ENCODE results near the gene VTCN1. TPM values are rescaled to one million over a fixed set of nuclear protein-coding genes. Genes with fewer than 3 reads are reported as not detected.

The VTCN1 gene
- total RNA-seq, 1 experiment from 2014 or later, result 0.17 TPM

- DNase-seq (ENCODE audit: low read depth, low spot score) (no peak), ATAC-seq (peak; percentile 24; the same call in 1 of the 2 replicates)
- Histone ChIP-seq H3K9me3 (ENCODE audit: control insufficient read depth in 1 of 2, insufficient read depth in 1 of 2, low read depth in 1 of 2, low read length in 2 of 2) (no peaks in the 10 kb centered on the region), H3K4me1 (ENCODE audit: control insufficient read depth in 1 of 2, insufficient read depth in 2 of 2, low read length in 2 of 2) (peaks cover 15 to 30% of the 10 kb centered on the region in 2 experiments), H3K27ac (ENCODE audit: low read depth, low read length) (no peak overlapping the region), H3K4me3 (replicated peaks in 1 of 2; ENCODE audit: low read depth in 1 of 2, low read length in 2 of 2) (no peak overlapping the region), H3K9ac (ENCODE audit: low read length) (peak overlapping the region; percentile 27; the same call in 1 of the 2 replicates), H3K79me2 (ENCODE audit: insufficient read depth, low read length) (no peaks in the 10 kb centered on the region), H4K20me1 (ENCODE audit: insufficient read depth) (no peaks in the 10 kb centered on the region), H3K9me2 (ENCODE audit: insufficient read depth) (no peaks in the 10 kb centered on the region), H2AFZ (ENCODE audit: low read depth, low read length, poor library complexity, severe bottlenecking) (peak overlapping the region; percentile 22), H3K27me3 (ENCODE audit: insufficient read depth, low read length) (no peaks in the 10 kb centered on the region), H3K36me3 (ENCODE audit: control insufficient read depth in 1 of 2, insufficient read depth in 2 of 2, low read length in 2 of 2) (no peaks in the 10 kb centered on the region), H3K4me2 (ENCODE audit: low read length) (peak overlapping the region; percentile 60)
- intact Hi-C loops (cut with micrococcal nuclease), result no loop called here
- no TSS peak for BruUV-seq (replicated peaks)
- POLR2A ChIA-PET, result no interaction called here
- RAD21 ChIA-PET (ENCODE audit: low non-redundant PET in 1 of 2, low total read pairs in 2 of 2, uncharacterized antibody in 2 of 2, unreplicated experiment in 2 of 2), result interaction anchor here in 1 of 2 experiments (1.6 kb wide), 1 partner anchor 74 kb away, joined by 4 read pairs; no protein-coding TSS in a partner anchor
- no peak for TF ChIP-seq CBX3 (IDR thresholded peaks at IDR 0.05; ENCODE audit: low read depth)
- TF ChIP-seq EZH2phosphoT487 (IDR thresholded peaks at IDR 0.05; ENCODE audit: borderline replicate concordance), result no peak
- TF ChIP-seq POLR2A (IDR thresholded peaks at IDR 0.05; ENCODE audit: borderline replicate concordance, extremely low read depth, insufficient read depth, insufficient read length), result no peak
- no peak for TF ChIP-seq FOSL1 (IDR thresholded peaks at IDR 0.05; ENCODE audit: low read depth)
- no peak for TF ChIP-seq ZFX (IDR thresholded peaks at IDR 0.05)
- TF ChIP-seq SIN3A (IDR thresholded peaks at IDR 0.05; ENCODE audit: low read depth), result no peak
- TF ChIP-seq ELF1 (IDR thresholded peaks at IDR 0.05; ENCODE audit: borderline replicate concordance, low read depth), result no peak
- no peak for TF ChIP-seq CTCF (IDR thresholded peaks at IDR 0.05 in 2 of 3, conservative IDR thresholded peaks at IDR 0.05 in 1 of 3; ENCODE audit: borderline replicate concordance in 1 of 3, insufficient read depth in 1 of 3, low read depth in 2 of 3, low read length in 2 of 3)
- no peak for TF ChIP-seq POLR2AphosphoS5 (IDR thresholded peaks at IDR 0.05; ENCODE audit: low read depth, low read length)
- CTCF ChIA-PET, result no interaction called here
Measured at GRCh38 chr1:117210386-117210785, 341 bp downstream of the VTCN1 start.

- intact Hi-C loops (cut with micrococcal nuclease), result no loop called here
- POLR2A ChIA-PET, result no interaction called here
- DNase-seq (ENCODE audit: low read depth, low spot score) (no peak), ATAC-seq (no peak)
- peaks cover 15 to 30% of the 10 kb centered on the region in 2 experiments for H3K4me1 ChIP-seq (ENCODE audit: control insufficient read depth in 1 of 2, insufficient read depth in 2 of 2, low read length in 2 of 2)
- no peaks in the 10 kb centered on the region for H3K36me3 ChIP-seq (ENCODE audit: control insufficient read depth in 1 of 2, insufficient read depth in 2 of 2, low read length in 2 of 2)
- no peaks in the 10 kb centered on the region for H4K20me1 ChIP-seq (ENCODE audit: insufficient read depth)
- no peak overlapping the region for H2AFZ ChIP-seq (ENCODE audit: low read depth, low read length, poor library complexity, severe bottlenecking)
- BruUV-seq (replicated peaks), result no TSS peak
- no peak overlapping the region for H3K27ac ChIP-seq (ENCODE audit: low read depth, low read length)
- no peaks in the 10 kb centered on the region for H3K9me2 ChIP-seq (ENCODE audit: insufficient read depth)
- H3K9me3 ChIP-seq (ENCODE audit: control insufficient read depth in 1 of 2, insufficient read depth in 1 of 2, low read depth in 1 of 2, low read length in 2 of 2), result no peaks in the 10 kb centered on the region
- no peak overlapping the region for H3K4me3 ChIP-seq (replicated peaks in 1 of 2; ENCODE audit: low read depth in 1 of 2, low read length in 2 of 2)
- no peaks in the 10 kb centered on the region for H3K79me2 ChIP-seq (ENCODE audit: insufficient read depth, low read length)
- TF ChIP-seq SP1 (IDR thresholded peaks at IDR 0.05; ENCODE audit: low read depth) (peak; percentile 34; the same call in 1 of the 2 replicates), POLR2A (IDR thresholded peaks at IDR 0.05; ENCODE audit: borderline replicate concordance, extremely low read depth, insufficient read depth, insufficient read length) (no peak)
- no peaks in the 10 kb centered on the region for H3K27me3 ChIP-seq (ENCODE audit: insufficient read depth, low read length)
- no peak overlapping the region for H3K9ac ChIP-seq (ENCODE audit: low read length)
- peak overlapping the region; percentile 24; the same call in 1 of the 2 replicates for H3K4me2 ChIP-seq (ENCODE audit: low read length)
- RAD21 ChIA-PET (ENCODE audit: low non-redundant PET in 1 of 2, low total read pairs in 2 of 2, uncharacterized antibody in 2 of 2, unreplicated experiment in 2 of 2), result no interaction called here
- CTCF ChIA-PET, result no interaction called here
Measured at GRCh38 chr1:117209094-117209493, 1.6 kb downstream of the VTCN1 start.
